GM21723 (cell line): ENCODE measurements around the gene TEAD1.

Experiments used
- ATAC-seq: cut with Tn5 transposase; IDR thresholded peaks from one replicate; pipeline ENCODE4 v1.9.1; 2021; ENCODE audit warnings: mild to moderate bottlenecking, moderate library complexity; ENCODE audit not compliant: unreplicated experiment

Gene TEAD1

GRCh38 chr11:12685229-12685628, 11.0 kb downstream of the TEAD1 start:
- no peak for ATAC-seq

GRCh38 chr11:12686246-12687060, 12.2 kb downstream of the TEAD1 start:
- ATAC-seq: no peak

- ATAC-seq: no peak
Measured at GRCh38 chr11:12687216-12687623, 13.0 kb downstream of the TEAD1 start.

- ATAC-seq: no peak
Measured at GRCh38 chr11:12687740-12688139, 13.5 kb downstream of the TEAD1 start.

DNA sequence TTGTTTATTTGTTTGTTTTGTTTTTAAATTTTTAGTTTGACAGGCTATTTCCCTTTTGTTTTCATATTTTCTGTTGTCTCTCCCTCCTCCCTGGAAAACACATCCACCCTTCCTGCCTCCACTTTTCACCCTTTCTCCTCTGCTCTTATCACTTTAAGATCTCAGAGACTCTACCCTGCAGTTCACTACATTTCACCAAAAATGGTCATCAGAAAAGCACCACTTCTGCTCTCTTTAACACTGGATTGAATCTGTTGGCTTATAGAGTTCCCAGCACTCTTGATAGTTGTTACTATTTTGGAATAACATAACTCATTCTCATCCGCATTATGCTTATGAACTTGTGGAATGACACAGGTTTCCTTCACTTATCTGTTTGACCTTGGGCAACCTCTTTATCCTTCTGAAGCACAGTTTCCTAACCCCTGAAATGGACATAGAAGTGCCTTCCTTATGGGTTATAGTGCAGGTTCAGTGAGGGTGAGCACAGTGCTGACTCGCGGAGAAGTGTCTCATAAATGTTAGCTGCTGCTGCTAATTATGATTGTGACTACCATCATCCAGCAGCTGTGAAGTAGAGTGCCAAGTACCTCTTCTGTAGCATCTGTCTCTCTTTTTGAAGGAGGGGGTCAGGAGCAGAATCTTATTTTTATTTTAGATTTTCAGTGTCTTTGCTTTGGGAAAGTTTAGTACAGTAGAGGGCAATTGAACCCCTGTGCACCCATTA, 15.0 kb downstream of the TEAD1 start:
- ATAC-seq: no peak

GRCh38 chr11:12690663-12691062, 16.4 kb downstream of the TEAD1 start:
- no peak for ATAC-seq

DNA sequence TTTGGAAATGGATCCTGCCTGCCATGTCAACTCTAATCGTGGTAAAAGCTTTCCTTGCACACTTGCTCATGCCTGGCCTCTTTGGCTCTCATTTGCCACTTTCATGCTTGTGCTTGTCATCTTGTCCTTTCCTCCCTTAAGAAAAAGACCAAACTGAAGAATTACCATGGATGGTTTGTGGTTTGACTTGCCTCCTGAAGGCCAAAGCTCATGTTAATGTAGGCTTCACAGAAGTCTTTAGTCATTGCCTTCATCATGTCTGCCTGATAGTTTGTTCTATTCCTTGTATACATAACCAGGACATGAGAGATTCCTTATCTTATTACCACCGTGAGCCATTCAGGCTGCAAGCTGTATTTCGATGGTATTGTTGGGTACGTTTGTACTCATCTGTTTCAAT, 17.3 kb downstream of the TEAD1 start:
- no peak for ATAC-seq

- no peak for ATAC-seq
Measured at GRCh38 chr11:12692229-12693075, 18.2 kb downstream of the TEAD1 start.

GRCh38 chr11:12693094-12693478, 18.9 kb downstream of the TEAD1 start:
- ATAC-seq: no peak

- ATAC-seq: no peak
Measured at GRCh38 chr11:12693479-12694182, 19.4 kb downstream of the TEAD1 start.

DNA sequence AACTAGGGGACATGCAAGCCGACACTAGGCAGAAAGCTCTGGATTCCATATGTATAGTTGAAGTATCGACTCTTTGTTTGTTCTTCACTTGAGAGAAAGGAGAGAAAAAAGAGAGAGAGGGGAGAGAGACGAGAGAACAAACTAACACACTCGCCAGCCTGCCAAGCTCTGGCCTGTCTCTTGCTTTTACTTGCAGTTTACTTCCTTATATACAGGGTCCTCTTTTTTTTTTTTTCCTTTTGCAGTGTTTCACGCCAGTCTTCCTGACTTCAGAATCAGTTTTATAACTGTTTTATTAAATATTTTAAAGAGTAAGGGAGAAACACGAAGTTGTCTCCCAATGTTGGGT, 19.9 kb downstream of the TEAD1 start:
- no peak for ATAC-seq

DNA sequence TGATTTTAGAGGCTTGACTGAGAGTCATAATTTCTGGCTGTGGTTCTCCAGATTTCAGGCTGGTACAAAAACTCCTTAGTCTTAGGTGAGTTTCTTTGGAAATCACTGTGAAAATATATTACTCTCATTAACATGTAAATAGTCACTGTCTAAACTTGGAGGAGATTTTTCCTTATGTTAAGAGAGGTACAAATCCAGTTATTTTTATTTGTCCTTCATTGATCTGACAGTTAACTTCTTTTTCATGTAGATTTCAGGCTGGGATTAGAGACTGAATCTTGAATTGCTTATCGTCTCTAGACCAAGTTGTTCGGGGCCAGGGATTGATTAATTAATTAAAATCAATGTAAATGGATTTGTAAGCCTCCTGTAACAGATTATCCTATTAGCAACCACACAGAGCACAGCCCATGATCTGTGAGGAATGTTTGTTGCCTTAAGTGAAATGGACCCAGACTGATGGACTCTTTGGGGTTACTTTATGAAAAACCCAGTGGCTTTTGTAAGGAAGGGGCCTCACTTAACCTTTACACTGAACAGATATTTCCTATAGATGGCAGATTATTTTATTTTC, 21.1 kb downstream of the TEAD1 start:
- no peak for ATAC-seq

- ATAC-seq: no peak
Measured at GRCh38 chr11:12695873-12696272, 21.7 kb downstream of the TEAD1 start.

DNA sequence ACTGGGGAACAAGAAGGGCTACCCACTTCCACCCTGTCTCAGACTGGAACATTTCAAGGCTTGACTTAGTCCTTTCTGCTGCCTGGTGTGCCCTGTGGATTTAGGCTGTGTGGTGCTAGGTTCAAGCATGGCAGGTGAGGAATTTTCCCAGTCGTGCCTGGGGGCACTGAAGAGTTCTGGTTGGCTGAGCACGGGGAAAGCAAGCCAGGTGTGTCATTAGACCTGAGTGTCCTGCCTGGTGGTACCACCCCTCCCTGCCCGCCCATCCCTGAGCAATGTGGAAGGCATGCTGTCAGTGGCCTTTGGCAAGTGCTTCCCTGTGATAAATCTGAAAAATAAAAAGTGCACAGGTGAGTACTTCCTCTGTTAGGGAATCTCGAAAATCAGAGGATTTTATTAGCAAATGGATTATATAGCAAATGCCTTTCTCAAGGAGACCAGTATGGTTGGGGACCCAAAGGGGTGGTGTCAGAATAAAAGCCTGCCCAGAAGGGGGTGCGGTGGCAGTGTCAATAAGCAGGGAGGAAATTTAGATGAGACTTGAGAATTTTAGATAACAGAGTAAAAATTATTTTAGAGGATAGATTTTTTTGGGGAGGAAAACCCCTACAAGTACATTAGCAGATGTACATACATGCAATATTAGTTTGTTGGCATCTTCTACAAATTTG, 22.8 kb downstream of the TEAD1 start:
- ATAC-seq: no peak

GRCh38 chr11:12698048-12698447, 23.8 kb downstream of the TEAD1 start:
- ATAC-seq: no peak

- ATAC-seq: no peak
Measured at GRCh38 chr11:12701811-12702592, 27.8 kb downstream of the TEAD1 start.

- no peak for ATAC-seq
Measured at GRCh38 chr11:12702999-12703453, 28.8 kb downstream of the TEAD1 start.

DNA sequence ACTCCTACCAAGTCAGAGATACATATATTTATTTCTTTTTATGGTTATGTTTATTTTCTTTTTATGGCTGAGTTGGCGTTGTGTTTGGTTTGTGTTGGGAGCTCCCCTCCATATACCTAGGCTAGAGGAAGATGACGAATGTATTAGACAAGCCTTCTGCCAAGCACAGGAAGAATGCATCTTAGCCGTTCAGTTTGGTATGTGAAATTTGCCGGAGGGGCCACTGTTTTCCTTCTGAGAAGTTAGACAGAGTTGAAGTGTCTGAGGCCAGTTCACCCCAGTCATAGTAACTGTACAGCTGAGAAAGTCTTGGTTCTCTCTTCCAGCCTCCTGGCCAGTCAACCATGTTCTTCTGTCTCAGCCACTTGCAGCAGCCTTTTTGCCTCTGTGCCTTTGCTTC, 29.8 kb downstream of the TEAD1 start:
- ATAC-seq: no peak

- ATAC-seq: no peak
Measured at GRCh38 chr11:12705874-12706273, 31.7 kb downstream of the TEAD1 start.
